ENCODE results near the gene SIRPG.
"Not testable (repeated sequence)": the region's sequence is repeated elsewhere in the genome, so short reads cannot be mapped to it uniquely, and the experiment has no call there.

The SIRPG gene

GRCh38 chr20:1657556-1658334 lies at the start of gene SIRPG:
TSS of gene SIRPG (minus strand) at chr20:1657779. CDS start at chr20:1657714, 65 bp downstream.
- no peak for DNase-seq

- DNase-seq = not testable (repeated sequence)
These were observed 49.3 kb upstream of the SIRPG start for GRCh38 chr20:1706887-1707286.

GRCh38 chr20:1706079-1706478 lies 48.5 kb upstream of the SIRPG start:
- no peak for DNase-seq

- no peak for DNase-seq
These were observed 45.3 kb upstream of the SIRPG start for GRCh38 chr20:1702855-1703254.

GRCh38 chr20:1702328-1702727 lies 44.7 kb upstream of the SIRPG start:
- no peak for DNase-seq

GRCh38 chr20:1700990-1701389 lies 43.4 kb upstream of the SIRPG start:
- DNase-seq = no peak

GRCh38 chr20:1697592-1697991 lies 40.0 kb upstream of the SIRPG start:
- no peak for DNase-seq

- no peak for DNase-seq
These were observed 39.1 kb upstream of the SIRPG start for GRCh38 chr20:1696521-1697209.

GRCh38 chr20:1694672-1695071 lies 37.1 kb upstream of the SIRPG start:
- DNase-seq = no peak

- no peak for DNase-seq
These were observed 35.8 kb upstream of the SIRPG start for GRCh38 chr20:1693427-1693826.

GRCh38 chr20:1689721-1690120 lies 32.1 kb upstream of the SIRPG start:
- no peak for DNase-seq

GRCh38 chr20:1688886-1689538 lies 31.4 kb upstream of the SIRPG start:
- no peak for DNase-seq

GRCh38 chr20:1687053-1687452 lies 29.5 kb upstream of the SIRPG start:
- no peak for DNase-seq

GRCh38 chr20:1686151-1686748 lies 28.7 kb upstream of the SIRPG start:
- no peak for DNase-seq

- DNase-seq = no peak
These were observed 27.9 kb upstream of the SIRPG start for GRCh38 chr20:1685304-1686052.

GRCh38 chr20:1684872-1685271 lies 27.3 kb upstream of the SIRPG start:
- no peak for DNase-seq

- no peak for DNase-seq
These were observed 19.1 kb upstream of the SIRPG start for GRCh38 chr20:1676650-1677049.

GRCh38 chr20:1674990-1675780 lies 17.6 kb upstream of the SIRPG start:
- DNase-seq = no peak

- DNase-seq = no peak
These were observed 16.8 kb upstream of the SIRPG start for GRCh38 chr20:1674361-1674760.

- no peak for DNase-seq
These were observed 15.8 kb upstream of the SIRPG start for GRCh38 chr20:1673424-1673823.

GRCh38 chr20:1672728-1673127 lies 15.1 kb upstream of the SIRPG start:
- no peak for DNase-seq

Data from NCI-H226 (cell line).